Ovary (tissue), 3 donors: Measurements from ENCODE around the gene GPBP1.

ENCODE experiments used
- EP300 ChIP-seq: sonication (generic); formaldehyde crosslinking; IDR thresholded peaks from one replicate; pipeline ENCODE4 v1.6.1; 2017; ENCODE audit warnings: antibody characterized with exemption
- POLR2A ChIP-seq: fragments of 450-650 bp; IDR thresholded peaks from one replicate; pipeline ENCODE4 v1.6.1; 2017; ENCODE audit warnings: antibody characterized with exemption, mild to moderate bottlenecking, moderate library complexity
- TF ChIP-seq, protein P1 (sequence below), 3 donors: fragments of 450-650 bp in 2 of 3; fragments of 200-600 bp in 1 of 3; IDR thresholded peaks; one replicate each; pipeline versions ENCODE4 v1.5.1 to v1.8.0; 2016 to 2022; ENCODE audit warnings: antibody characterized with exemption in 3 of 3, mild to moderate bottlenecking in 1 of 3
- donor health status: DM: no; HTN: no; CAD: no.

DNA sequence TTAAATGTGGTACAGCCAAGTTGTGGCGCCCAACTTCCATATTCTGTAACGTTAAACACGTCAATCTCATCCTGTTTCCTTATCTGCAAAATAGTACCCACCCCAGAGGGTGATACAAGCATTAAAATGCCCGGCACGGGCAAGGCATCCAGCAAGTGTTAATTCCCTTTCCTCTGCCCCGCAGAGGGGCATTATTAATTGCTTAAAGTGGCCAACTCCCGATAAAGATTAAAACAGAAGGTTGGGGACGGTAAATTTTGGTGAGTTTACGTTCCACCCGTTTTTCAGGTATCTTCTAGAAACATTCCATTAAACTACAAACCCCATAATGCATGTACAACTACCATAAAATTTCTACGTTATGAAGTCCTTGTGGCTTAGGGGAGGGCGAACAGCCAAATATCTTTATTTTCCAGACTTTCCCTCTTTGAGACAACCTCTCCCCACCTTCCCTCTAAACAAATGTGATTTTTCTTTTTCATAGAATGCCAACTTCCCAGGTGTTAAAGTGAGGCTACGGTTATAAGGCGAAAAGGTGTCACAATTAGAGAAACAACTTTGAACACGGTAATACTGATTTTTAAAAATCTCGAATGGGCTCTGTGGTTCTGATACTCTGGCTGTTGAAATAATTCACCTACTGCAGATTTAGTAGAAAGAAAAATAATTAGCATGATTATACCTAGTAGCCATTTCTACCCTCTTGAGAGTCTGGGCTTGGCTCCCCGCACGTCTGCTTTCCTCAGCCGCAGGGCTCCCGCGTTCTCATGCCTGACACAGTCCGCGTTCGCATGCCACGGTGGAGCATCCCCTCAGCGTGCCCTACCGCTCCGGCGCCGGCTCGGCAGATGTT, 1.2 kb upstream of the GPBP1 start:
- TF ChIP-seq, protein P1, sequence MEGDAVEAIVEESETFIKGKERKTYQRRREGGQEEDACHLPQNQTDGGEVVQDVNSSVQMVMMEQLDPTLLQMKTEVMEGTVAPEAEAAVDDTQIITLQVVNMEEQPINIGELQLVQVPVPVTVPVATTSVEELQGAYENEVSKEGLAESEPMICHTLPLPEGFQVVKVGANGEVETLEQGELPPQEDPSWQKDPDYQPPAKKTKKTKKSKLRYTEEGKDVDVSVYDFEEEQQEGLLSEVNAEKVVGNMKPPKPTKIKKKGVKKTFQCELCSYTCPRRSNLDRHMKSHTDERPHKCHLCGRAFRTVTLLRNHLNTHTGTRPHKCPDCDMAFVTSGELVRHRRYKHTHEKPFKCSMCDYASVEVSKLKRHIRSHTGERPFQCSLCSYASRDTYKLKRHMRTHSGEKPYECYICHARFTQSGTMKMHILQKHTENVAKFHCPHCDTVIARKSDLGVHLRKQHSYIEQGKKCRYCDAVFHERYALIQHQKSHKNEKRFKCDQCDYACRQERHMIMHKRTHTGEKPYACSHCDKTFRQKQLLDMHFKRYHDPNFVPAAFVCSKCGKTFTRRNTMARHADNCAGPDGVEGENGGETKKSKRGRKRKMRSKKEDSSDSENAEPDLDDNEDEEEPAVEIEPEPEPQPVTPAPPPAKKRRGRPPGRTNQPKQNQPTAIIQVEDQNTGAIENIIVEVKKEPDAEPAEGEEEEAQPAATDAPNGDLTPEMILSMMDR (IDR thresholded peaks at IDR 0.05) = no peak
- TF ChIP-seq EP300 (no peak), POLR2A (no peak)
